KOPT-K1 (cell line): Measurements from ENCODE around the gene SLC5A5.

Experiments
- H3K27ac ChIP-seq: fragments of 200-600 bp; sonication (generic); 2 replicates; pipeline ENCODE4 v1.5.1; 2016; ENCODE audit warnings: antibody characterized with exemption, mild to moderate bottlenecking, low read depth, low read length; ENCODE audit not compliant: poor library complexity, severe bottlenecking
- H3K36me3 ChIP-seq: fragments of 200-600 bp; sonication (generic); 2 replicates; pipeline ENCODE4 v1.5.1; 2017; ENCODE audit warnings: antibody characterized with exemption, mild to moderate bottlenecking, low read length, moderate library complexity; ENCODE audit not compliant: insufficient read depth
- H3K9me3 ChIP-seq: fragments of 200-600 bp; sonication (generic); 2 replicates; pipeline ENCODE4 v1.5.1; 2017; ENCODE audit warnings: antibody characterized with exemption, low read length, mild to moderate bottlenecking; ENCODE audit not compliant: insufficient read depth, poor library complexity, severe bottlenecking

The SLC5A5 gene

DNA sequence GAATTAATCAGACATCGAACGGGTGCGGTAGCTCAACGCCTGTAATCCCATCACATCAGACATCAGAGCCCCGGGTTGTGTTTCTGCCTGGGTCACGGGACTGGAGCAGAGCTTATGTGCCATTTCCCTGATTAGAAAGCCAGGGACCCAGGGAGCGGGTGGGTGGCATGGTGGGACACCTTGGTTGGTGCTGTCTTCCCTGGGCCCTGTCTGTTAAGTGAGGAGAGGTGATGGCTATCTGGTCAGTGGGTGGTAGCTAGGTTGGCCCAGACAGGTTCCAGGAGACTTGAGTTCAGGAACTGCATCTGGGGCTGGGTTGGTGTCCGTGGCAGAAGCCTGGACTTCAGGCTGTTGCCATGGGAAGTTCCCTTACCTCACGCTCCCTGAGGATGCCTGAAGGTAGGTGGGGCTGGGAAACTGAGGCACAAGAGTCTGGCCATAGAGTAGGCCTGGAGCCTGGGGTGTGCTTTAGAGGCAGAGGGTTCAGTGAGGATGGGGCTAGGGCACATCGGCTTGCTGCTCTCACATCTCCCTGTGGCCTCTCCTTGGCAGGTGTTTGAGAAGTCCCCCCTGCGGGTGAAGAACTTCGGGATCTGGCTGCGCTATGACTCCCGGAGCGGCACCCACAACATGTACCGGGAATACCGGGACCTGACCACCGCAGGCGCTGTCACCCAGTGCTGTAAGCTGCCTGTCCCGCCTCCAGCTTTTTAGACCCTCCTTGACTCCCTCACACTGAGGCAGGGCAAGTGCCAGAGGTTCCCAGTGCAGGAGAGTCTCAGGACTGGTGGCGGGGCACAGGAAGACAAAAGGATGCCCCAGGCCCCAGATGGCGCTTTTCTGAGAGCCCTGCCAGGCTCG, 10.0 kb upstream of the SLC5A5 start:
- H3K27ac ChIP-seq = peak overlapping the region; percentile 88
- no peaks in the 10 kb centered on the region for H3K9me3 ChIP-seq
- peaks cover 58% of the 10 kb centered on the region for H3K36me3 ChIP-seq

DNA sequence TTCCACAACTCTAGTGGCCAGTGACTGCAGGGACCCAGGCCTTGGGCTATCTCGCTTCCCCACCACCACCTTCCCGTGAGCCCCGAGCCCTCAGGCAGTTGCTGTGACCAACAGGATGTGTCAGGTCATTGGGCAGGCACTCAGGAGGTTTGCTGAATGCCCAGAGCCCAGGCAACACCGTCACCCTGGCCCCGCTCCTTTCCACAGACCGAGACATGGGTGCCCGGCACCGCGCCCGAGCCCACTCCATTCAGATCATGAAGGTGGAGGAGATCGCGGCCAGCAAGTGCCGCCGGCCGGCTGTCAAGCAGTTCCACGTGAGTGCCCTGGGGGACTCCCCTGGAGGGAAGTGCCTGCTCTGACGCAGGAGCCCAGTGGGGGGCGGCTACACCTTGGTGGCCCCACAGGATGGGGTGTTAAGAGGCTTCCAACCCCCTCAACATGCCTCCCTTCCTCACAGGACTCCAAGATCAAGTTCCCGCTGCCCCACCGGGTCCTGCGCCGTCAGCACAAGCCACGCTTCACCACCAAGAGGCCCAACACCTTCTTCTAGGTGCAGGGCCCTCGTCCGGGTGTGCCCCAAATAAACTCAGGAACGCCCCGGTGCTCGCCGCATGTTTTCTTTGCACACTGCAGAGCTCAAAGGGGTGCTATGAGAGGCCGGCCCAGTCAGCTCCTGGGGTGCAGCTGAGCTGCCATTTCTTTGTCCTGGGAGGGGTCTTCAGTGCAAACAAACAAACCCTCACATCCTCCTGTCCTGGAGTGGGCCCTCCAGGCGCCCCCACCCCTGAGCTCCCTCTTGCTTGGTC, 8.8 kb upstream of the SLC5A5 start:
- no peak overlapping the region for H3K27ac ChIP-seq
- H3K9me3 ChIP-seq = no peaks in the 10 kb centered on the region
- H3K36me3 ChIP-seq = peaks cover 58% of the 10 kb centered on the region

GRCh38 chr19:17863520-17864182, 8.1 kb upstream of the SLC5A5 start:
- Histone ChIP-seq H3K36me3 (peaks cover 58% of the 10 kb centered on the region), H3K27ac (no peak overlapping the region), H3K9me3 (no peaks in the 10 kb centered on the region)

DNA sequence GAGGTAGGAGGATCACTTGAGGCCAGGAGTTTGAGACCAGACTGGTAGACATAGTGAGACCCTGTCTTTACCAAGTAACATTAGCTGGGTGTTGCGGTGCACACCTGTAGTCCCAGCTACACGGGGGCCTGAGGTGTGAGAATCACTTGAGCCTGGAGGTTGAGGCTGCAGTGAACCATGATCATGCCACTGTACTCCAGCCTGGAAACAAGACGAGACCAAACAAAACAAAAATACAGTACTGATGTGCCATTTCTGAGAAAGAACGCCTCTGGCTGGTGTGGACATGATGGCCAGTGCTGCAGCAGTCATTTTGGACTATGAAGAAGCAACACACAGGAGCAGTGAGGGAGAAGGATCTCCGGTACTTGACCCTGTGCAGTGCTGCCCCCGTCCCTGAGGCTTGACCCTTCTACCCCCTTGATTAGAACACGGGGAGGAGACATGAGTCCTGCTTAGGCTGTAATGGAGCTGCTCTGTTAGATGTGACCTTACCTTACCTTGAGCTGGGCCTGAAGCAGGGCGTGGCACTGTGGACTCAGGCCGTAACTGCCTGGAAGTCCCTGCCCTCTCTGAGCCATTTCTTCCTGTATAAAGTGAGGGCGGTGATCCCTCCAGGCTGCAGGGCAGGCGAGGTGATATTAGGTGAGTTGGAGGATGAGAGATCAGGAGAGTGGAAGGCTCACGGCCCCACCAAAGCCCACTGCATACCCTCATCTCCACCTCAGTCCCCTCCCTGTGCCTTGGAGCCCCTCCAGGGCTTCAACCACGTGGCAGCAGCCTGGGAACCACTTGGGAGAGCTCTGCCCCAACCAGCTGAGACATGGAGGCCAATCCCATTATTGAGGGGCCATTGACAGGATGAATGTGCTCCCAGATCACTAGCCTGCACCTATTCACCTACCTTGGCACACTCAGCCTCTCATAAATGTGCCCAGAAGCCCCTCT, 6.1 kb upstream of the SLC5A5 start:
- no peak overlapping the region for H3K27ac ChIP-seq

DNA sequence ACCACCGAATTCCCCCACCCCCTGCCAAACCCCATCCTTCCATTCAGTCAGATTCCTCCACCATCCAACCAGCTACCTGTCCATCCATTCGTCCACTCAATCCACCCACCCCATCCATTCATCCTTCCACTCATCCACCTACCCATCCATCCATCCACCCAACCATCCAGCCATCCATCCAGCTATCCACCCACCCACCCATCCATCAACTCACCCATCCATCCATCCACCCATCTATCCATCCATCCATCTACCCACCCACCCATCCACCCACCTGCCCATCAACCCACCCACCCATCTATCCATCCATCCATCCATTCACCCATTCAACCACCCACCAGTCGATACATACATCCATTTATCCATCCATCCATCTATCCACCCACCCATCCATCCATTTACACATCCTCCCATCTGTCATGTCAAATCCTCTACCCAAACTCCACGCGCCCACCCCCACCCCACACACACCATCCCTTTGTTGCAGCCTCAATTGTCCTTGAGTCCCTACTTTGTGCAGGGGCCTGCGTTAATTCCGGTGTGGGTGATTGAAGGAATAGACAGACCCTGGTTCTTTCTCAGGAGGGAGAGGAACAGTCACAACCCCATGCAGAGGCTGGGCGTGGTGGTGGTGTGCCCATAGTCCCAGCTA, 5.3 kb upstream of the SLC5A5 start:
- Histone ChIP-seq H3K27ac (no peak overlapping the region), H3K36me3 (peaks cover 44% of the 10 kb centered on the region), H3K9me3 (no peaks in the 10 kb centered on the region)

More for the DNA sequence above, 6.1 kb upstream of the SLC5A5 start:
- no peaks in the 10 kb centered on the region for H3K9me3 ChIP-seq
- peaks cover 52% of the 10 kb centered on the region for H3K36me3 ChIP-seq

DNA sequence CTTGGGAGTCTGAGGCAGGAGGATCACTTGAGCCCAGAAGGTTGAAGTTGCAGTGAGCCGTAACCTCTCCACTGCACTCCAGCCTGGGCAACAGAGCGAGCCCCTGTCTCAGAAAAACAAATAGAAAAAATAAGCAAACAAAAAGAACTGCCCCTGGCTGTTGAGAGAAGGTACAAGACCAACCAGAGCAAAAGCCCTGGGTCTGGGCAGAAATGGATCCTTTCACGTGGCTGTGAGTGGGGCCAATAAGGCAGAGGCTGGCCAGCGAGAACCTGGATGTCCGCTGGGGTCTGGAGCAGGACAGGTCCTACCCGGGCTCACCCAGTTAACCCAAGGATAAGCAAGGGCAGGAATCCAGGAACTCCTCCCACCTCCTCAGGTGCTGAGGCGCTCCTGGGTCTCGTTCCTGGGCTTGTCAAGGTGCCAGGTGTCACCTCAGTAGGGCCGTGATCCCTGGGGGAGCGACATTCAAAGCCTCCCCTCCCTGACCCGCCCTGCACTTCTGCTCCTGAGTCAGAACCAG, 4.7 kb upstream of the SLC5A5 start:
- Histone ChIP-seq H3K27ac (no peak overlapping the region), H3K36me3 (peaks cover 38% of the 10 kb centered on the region), H3K9me3 (no peaks in the 10 kb centered on the region)

- no peaks in the 10 kb centered on the region for H3K9me3 ChIP-seq
- no peak overlapping the region for H3K27ac ChIP-seq
- H3K36me3 ChIP-seq = peaks cover 22% of the 10 kb centered on the region
Observed at GRCh38 chr19:17868669-17869068, 3.1 kb upstream of the SLC5A5 start.

DNA sequence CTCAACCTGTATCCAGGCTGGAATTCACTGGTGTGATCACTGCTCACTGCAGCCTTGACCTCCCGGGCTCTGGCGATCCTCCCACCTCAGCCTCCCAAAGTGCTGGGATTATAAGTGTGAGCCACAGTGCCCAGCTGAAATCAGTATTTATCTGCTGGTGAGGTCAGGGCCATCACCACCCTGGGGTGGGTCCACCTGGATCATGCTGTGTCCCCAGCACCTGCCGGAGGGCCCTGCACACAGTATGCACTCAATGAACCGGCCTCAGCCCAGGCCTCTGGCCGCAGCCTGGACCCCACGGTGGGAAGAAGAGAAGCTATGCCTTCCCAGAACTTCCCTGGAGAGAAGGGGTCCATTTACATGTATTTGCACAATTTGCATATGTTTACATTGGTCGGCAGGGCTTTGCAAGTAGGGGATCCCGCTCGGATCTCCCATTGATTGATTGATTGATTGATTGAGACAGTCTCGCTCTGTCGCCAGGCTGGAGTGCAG, 2.6 kb upstream of the SLC5A5 start:
- no peak overlapping the region for H3K27ac ChIP-seq
- H3K9me3 ChIP-seq = no peaks in the 10 kb centered on the region
- H3K36me3 ChIP-seq = peaks cover 17% of the 10 kb centered on the region

GRCh38 chr19:17871032-17871877, 490 bp upstream of the SLC5A5 start:
- Histone ChIP-seq H3K36me3 (no peaks in the 10 kb centered on the region), H3K27ac (no peak overlapping the region), H3K9me3 (no peaks in the 10 kb centered on the region)

DNA sequence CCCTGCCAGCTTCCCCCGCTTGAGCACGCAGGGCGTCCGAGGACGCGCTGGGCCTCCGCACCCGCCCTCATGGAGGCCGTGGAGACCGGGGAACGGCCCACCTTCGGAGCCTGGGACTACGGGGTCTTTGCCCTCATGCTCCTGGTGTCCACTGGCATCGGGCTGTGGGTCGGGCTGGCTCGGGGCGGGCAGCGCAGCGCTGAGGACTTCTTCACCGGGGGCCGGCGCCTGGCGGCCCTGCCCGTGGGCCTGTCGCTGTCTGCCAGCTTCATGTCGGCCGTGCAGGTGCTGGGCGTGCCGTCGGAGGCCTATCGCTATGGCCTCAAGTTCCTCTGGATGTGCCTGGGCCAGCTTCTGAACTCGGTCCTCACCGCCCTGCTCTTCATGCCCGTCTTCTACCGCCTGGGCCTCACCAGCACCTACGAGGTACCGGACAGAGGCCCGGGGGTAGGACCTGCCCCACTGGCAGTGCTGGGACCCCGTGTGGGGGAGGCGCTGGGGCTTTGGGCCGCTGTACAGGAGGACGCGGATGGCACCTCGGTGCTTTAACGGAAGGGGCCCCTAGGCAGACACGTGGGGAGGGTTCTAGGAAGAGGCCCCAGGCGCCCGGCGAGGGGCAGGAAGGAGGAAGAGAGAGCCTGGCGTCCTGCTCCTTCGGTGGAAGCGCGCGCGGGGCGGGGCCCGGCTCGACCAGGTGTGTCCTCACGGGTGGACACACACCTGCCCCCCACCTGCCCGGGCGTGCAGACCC, 681 bp downstream of the SLC5A5 start:
- no peaks in the 10 kb centered on the region for H3K36me3 ChIP-seq
- H3K9me3 ChIP-seq = no peaks in the 10 kb centered on the region
- peak overlapping the region; percentile 60 for H3K27ac ChIP-seq

GRCh38 chr19:17873786-17874757, 2.3 kb downstream of the SLC5A5 start:
- no peaks in the 10 kb centered on the region for H3K36me3 ChIP-seq
- no peaks in the 10 kb centered on the region for H3K9me3 ChIP-seq
- H3K27ac ChIP-seq = no peak overlapping the region
